ENCODE results near the gene RNF5.

Gene RNF5

DNA sequence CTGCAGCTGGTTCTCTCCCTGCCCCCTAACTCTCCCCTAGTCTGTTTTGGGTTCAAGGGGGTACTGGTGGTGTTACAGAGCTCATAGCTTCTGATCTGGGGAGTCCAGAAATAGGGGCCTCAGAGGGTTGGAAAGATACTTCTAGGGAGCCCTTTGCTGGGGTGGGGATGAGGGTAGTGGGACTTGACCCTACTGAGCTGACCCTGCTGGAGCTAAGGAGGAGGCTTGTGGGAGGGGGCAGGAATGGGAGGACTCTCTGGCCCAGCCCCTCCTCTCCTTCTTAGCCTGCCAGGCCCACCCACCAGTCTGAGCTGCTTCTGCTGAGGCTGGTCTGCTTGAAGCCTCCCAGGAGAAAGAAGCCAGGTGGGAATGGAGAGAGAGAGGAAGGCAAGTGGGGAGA lies 13.9 kb upstream of the RNF5 start, which contains the start of gene EGFL8:
EGFL8 (plus strand) TSS at position 301 of the 400 bp plus-strand sequence. CDS start 1,571 bp downstream, outside the sequence.
- H3K4me3 ChIP-seq (ENCODE audit: control insufficient read depth, low read depth, low read length), result no peak within 1 kb of the TSS
- TF ChIP-seq, protein P1, sequence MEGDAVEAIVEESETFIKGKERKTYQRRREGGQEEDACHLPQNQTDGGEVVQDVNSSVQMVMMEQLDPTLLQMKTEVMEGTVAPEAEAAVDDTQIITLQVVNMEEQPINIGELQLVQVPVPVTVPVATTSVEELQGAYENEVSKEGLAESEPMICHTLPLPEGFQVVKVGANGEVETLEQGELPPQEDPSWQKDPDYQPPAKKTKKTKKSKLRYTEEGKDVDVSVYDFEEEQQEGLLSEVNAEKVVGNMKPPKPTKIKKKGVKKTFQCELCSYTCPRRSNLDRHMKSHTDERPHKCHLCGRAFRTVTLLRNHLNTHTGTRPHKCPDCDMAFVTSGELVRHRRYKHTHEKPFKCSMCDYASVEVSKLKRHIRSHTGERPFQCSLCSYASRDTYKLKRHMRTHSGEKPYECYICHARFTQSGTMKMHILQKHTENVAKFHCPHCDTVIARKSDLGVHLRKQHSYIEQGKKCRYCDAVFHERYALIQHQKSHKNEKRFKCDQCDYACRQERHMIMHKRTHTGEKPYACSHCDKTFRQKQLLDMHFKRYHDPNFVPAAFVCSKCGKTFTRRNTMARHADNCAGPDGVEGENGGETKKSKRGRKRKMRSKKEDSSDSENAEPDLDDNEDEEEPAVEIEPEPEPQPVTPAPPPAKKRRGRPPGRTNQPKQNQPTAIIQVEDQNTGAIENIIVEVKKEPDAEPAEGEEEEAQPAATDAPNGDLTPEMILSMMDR (conservative IDR thresholded peaks at IDR 0.05; ENCODE audit: control insufficient read depth, insufficient read depth, low read depth, low read length), result no peak

DNA sequence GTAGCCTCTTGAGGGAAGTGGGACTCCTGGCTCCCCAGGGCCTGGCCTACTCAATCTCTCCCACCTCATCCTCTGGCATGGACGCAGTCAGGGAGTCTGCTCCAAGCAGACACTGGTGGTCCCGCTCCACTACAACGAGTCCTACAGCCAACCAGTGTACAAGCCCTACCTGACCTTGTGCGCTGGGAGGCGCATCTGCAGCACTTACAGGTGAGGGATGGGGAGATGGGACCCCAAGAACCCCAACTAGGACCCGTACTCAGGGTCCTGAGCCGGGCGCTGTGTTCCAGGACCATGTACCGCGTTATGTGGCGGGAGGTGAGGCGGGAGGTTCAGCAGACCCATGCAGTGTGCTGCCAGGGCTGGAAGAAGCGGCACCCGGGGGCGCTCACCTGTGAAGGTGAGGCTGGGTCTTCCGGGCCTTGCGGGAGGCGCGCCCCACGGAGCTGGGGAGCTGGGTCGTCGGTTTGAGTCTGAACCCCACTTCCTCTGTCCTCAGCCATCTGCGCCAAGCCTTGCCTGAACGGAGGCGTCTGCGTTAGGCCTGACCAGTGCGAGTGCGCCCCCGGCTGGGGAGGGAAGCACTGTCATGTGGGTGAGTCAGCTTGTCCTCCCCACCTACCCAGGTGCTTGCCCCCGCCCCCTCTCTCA lies 11.7 kb upstream of the RNF5 start:
- no peak overlapping the region for H3K4me3 ChIP-seq (ENCODE audit: control insufficient read depth, low read depth, low read length)
- DNase-seq (ENCODE audit: low read depth), result no peak
- TF ChIP-seq, protein P1 (conservative IDR thresholded peaks at IDR 0.05; ENCODE audit: control insufficient read depth, insufficient read depth, low read depth, low read length), result no peak

More for the DNA sequence above, 13.9 kb upstream of the RNF5 start, which contains the start of gene EGFL8:
- DNase-seq (ENCODE audit: low read depth), result no peak

DNA sequence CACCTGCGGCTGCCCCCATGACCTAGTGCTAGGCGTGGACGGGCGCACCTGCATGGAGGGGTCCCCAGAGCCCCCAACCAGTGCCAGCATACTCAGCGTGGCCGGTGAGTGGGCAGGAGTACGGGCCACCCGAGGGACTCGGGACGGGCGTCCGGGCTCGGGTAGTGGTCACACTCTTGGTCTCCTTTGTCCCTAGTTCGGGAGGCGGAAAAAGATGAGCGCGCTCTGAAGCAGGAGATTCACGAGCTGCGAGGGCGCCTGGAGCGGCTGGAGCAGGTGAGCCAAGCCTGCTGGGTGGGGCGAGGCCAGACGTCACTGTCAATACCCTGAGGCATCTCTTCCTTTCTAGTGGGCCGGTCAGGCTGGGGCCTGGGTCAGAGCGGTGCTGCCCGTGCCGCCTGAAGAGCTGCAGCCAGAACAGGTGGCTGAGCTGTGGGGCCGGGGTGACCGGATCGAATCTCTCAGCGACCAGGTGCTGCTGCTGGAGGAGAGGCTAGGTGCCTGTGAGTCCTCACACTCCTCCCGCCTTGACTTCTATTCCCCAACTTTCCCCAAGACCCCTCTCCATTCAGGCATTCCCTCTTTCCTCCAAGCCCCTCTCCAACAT lies 10.9 kb upstream of the RNF5 start:
- TF ChIP-seq, protein P1 (conservative IDR thresholded peaks at IDR 0.05; ENCODE audit: control insufficient read depth, insufficient read depth, low read depth, low read length), result no peak
- no peak for DNase-seq (ENCODE audit: low read depth)
- H3K4me3 ChIP-seq (ENCODE audit: control insufficient read depth, low read depth, low read length), result no peak overlapping the region

DNA sequence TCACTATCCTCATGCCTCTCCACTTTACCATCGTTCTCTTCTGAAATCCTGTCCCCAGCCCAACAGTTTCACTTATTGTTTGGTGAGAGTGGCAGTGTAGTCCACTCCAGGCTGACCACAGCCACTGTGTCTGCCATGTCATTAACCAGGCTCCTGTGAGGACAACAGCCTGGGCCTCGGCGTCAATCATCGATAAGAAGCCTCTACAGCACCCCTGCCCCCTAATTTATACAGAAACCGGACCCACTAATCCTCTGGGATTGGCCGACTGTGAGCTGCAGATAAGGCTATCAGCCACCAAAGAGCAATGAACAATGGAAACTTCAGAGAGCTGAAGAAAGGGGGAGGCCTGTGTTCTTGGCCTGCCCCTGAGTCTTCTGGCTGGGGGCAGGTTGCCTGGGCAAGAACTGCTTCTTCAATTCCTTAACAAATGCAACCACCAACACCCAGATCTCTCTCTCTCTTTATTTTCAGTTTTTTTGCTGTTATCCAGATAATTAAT lies 10.4 kb upstream of the RNF5 start:
- DNase-seq (ENCODE audit: low read depth), result no peak
- no peak overlapping the region for H3K4me3 ChIP-seq (ENCODE audit: control insufficient read depth, low read depth, low read length)
- TF ChIP-seq, protein P1 (conservative IDR thresholded peaks at IDR 0.05; ENCODE audit: control insufficient read depth, insufficient read depth, low read depth, low read length), result no peak

DNA sequence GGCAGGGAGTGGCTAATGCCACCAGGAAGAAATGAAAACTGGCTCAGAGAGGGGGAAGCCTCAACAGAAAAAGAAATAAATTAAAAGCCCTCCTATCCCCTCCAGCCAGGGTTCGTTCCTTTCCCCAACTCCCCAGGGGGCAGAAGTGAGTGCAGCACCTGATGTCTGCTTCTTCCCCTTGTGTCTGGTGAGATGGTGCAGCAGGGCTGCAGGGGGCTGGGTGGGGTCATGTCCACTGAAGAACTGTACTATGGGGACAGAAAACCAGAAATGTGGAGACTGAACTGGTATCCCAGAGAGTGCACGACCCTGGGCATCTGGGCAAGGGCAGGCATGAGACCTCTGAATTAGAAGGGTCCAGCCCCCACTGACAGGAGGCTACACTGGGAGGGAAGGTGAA lies 9.9 kb upstream of the RNF5 start:
- no peak for DNase-seq (ENCODE audit: low read depth)
- no peak overlapping the region for H3K4me3 ChIP-seq (ENCODE audit: control insufficient read depth, low read depth, low read length)
- TF ChIP-seq, protein P1 (conservative IDR thresholded peaks at IDR 0.05; ENCODE audit: control insufficient read depth, insufficient read depth, low read depth, low read length), result no peak

DNA sequence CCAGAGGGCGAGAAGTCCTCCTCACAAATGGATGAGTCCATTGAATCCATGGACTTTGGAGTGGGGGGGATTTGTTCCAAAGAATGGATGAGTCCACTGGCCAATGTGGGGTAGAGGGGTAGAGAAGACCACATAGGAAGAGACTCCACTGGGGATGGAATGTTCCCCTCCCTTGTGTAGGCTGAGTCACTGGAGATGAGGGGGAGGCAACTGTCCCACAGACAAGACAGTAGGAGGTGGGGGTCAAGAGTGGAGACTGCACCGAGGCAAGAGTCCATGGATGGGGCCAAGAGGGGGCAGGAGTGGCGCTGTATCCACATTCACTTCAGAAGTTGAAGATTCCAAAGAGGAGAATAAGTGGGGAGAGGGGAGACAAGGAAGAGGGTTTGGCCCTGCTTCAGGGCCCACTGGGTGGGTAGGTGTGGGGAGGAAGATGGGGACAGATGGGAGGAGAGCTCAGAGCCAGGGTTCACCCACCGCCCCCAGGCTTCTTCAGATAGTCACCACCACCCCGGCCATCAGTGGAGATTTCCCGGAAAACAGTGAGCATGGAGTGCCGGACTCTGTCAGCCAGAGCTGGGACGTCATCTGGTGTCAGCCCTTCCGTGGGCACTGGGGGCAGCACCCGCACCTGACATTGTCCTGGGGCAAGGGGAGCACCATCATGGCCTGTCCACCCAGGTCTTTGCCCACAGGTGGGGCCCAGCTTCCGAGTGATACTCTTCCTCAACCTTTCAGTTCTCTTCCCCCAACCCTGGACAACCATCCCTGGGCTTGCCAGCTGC lies 9.2 kb upstream of the RNF5 start:
- peak; percentile 56 for DNase-seq (ENCODE audit: low read depth)
- TF ChIP-seq, protein P1 (conservative IDR thresholded peaks at IDR 0.05; ENCODE audit: control insufficient read depth, insufficient read depth, low read depth, low read length), result peak; percentile 1
- no peak overlapping the region for H3K4me3 ChIP-seq (ENCODE audit: control insufficient read depth, low read depth, low read length)

Data from fibroblast of mammary gland (primary cell).